T-helper 1 cell treated with Interleukin-12 subunit alpha and Interleukin-12 subunit beta and Interleukin-4 antibody, amounts not matched to agents 30 ng/mL and 1 ng/mL, for 36 hours (primary cell): Measurements from ENCODE around the gene STK16. TPM values are rescaled to one million over a fixed set of nuclear protein-coding genes. Genes with fewer than 3 reads are reported as not detected.
"Not testable (repeated sequence)": the region's sequence is repeated elsewhere in the genome, so short reads cannot be mapped to it uniquely, and the experiment has no call there.

Source experiments
- intact Hi-C: fragments of 100-400 bp; cut with micrococcal nuclease; formaldehyde crosslinking; loops from one replicate; pipeline ENCODE4 v1.15.1; 2024
- total RNA-seq: library from RNA; stranded (reverse); gene quantifications from 2 replicates; pipeline ENCODE4 v1.2.3, GENCODE V29; 2022

STK16 gene, protein sequence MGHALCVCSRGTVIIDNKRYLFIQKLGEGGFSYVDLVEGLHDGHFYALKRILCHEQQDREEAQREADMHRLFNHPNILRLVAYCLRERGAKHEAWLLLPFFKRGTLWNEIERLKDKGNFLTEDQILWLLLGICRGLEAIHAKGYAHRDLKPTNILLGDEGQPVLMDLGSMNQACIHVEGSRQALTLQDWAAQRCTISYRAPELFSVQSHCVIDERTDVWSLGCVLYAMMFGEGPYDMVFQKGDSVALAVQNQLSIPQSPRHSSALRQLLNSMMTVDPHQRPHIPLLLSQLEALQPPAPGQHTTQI
- total RNA-seq = 32.3 and 34.2 TPM in 2 replicates

DNA sequence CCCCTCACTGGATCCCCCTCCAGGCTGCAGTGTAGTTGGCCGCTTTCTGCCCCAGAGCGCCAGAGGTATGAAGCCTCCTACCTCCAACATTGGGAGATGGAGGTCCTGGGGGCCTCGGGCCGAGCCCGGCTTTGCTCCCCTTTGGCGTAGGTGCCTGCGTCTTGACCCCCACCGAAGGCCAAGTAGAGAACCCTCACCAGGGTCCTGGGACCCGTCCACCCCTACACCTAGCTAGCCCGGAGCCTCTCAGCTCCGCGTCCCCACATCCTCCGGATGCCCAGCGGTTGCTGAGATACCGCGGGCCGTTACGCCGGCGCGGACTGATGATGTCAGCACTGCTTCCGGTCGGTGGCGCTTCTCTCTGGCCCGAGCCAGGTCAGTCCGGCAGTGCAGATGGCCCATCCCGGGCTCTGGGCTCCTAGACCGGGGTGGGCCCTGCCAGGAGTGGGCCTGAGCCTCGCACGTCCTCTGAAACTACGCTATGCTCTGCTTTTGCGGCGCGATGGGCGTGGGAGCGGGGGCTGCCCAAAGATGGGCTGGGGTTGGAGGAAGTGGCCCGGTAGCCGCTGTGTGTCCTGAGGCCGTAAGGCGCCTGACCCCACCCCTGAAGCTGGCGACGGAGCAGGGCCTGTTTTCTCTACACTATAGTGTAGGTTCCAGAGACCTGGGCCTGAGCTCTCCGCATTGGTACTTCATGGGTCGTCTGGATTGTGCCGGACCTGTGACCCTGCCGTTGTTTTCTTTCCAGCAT, at the start of gene STK16, which contains the start of gene GLB1L:
Gene STK16 (plus strand): TSS at position 332 of the 751 bp plus-strand sequence. CDS start 521 bp downstream, outside the sequence.
Gene GLB1L (minus strand): TSS at position 297 of the 751 bp plus-strand sequence. CDS start 1,871 bp downstream, outside the sequence.
- intact Hi-C loops = loop anchor here (1.0 to 10.0 kb wide), 12 partner anchors 8 to 1026 kb away; partner anchors contain the start of genes ANKZF1, ATG9A, CNOT9 and DNAJB2

DNA sequence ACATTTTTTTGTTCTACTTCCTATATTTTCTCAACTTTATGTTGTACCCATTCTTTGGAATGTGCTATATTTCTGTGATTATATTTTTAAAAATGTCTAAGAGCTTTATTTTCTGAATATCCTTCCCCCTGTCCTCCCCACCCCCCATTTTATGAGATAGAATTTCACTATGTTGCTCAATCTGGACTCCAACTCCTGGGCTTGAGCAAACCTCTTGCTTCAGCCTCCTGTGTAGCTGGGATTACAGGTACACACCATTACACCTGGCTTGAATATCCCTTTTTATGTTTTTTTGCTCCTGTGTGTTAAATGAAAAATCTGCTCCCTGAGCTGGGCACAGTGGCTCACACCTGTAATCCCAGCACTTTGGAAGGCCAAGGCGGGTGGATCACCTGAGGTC, 47.9 kb upstream of the STK16 start:
- intact Hi-C loops = no loop called here

DNA sequence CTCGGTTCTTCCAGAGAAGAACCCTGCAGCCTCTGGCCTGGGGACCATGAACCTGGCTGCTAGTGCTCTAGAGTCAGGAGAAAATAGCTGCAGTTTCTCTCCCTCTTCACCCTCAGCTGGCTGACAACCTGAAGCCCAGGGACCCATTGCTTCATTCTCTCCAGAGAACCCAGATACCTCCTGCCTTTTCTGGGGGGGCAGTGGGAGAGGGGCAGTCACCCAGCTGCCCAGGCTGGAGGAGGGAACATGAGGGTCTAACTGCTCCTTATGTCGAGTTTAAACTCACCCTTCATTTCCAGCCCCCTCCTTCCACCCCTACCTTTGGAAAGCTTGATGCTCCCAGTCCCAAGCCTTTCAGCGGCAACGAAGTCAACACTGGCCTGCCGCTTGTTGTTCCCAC, 46.3 kb upstream of the STK16 start:
- intact Hi-C loops = no loop called here

DNA sequence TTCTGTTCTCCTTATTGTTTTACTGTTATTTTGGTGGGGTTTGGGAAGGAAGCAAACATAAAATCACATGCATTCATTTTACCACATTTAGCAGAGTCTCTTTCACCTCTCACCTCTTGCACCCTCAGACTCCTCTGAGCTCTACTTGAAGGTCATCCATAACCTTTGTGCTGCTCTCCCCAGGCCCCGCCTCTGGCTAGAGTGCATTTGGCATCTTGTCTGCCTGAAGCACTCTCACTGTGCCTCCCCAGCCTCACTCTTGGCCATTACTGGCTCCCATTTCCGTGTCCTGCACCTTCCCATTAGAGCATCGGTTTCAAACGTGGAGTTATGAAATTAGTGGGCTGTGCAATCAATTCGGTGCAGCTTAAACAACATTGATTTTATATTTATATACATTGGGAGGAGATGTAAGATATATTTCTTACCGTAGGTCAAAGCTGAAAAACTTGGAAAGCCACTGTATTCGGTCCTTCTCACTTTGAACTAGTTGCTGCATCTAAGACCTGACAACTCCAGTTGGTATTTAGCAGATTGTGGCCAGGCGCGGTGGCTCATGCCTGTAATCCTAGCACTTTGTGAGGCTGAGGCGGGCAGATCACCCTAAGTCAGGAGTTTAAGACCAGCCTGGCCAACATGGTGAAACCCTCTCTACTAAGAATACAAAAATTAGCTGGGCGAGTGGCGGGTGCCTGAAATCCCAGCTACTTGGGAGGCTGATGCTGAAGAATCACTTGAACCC, 45.6 kb upstream of the STK16 start:
- intact Hi-C loops = no loop called here

DNA sequence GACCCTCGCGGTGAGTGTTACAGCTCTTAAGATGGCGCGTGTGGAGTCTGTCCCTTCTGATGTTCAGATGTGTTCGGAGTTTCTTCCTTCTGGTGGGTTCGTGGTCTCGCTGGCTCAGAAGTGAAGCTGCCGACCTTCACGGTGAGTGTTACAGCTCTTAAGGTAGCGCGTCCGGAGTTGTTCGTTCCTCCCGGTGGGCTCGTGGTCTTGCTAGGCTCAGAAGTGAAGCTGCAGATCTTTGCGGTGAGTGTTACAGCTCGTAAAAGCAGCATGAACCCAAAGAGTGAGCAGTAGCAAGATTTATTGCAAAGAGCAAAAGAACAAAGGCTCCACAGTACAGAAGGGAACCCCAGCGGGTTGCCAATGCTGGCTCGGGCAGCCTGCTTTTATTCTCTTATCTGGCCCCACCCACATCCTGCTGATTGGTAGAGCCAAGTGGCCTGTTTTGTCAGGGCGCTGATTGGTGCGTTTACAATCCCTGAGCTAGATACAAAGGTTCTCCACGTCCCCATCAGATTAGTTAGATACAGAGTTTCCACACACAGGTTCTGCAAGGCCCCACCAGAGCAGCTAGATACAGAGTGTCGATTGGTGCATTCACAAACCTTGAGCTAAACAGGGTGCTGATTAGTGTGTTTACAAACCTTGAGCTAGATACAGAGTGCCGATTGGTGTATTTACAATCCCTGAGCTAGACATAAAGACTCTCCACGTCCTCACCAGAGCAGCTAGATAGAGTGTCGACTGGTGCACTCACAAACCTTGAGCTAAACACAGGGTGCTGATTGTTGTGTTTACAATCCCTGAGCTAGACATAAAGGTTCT, 44.6 kb upstream of the STK16 start:
- intact Hi-C loops = not testable (repeated sequence)

DNA sequence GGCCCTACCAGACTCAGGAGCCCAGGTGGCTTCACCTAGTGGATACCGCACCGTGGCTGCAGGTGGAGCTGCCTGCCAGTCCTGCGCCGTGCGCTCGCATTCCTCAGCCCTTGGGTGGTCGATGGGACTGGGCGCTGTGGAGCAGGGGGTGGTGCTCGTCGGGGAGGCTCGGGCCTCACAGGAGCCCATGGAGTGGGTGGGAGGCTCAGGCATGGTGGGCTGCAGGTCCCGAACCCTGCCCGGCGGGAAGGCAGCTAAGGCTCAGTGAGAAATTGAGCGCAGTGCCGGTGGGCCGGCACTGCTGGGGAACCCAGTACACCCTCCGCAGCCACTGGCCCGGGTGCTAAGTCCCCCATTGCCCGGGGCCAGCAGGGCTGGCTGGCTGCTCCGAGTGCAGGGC, 43.9 kb upstream of the STK16 start:
- intact Hi-C loops = not testable (repeated sequence)

DNA sequence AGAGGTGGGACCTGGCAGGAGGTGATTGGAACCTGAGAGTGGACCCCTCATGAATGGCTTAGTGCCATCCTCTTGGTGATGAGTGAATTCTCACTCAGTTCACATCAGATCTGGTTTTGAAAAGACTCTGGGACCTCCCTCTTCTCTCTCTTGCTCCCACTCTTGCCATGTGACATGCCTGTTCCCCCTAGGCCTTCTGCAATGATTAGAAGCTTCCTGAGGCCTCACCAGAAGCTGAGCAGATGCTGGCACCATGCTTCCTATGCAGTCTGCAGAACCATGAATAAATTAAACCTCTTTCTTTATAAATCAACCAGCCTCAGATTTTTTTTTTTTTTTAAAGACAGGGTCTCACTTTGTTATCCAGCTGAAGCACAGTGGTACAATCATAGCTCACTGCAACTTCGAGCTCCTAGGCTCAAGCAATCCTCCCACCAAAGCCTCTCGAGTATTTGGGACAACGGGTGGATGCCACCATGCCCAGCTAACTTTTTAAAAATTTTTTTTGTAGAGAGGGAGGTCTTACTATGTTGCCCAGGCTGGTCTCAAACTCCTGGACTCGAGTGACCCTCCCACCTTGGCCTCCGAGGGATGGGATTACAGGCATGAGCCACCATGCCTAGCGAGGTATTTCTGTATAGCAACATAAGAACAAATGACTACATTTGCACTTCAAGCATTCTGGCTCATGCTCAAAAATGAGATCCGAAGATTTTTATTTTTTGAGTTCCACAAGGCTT, 40.7 kb upstream of the STK16 start:
- intact Hi-C loops = loop anchor here (5.0 kb wide), 2 partner anchors 338 to 492 kb away; partner anchors contain the start of genes CHPF, TMEM198 and TTLL4

DNA sequence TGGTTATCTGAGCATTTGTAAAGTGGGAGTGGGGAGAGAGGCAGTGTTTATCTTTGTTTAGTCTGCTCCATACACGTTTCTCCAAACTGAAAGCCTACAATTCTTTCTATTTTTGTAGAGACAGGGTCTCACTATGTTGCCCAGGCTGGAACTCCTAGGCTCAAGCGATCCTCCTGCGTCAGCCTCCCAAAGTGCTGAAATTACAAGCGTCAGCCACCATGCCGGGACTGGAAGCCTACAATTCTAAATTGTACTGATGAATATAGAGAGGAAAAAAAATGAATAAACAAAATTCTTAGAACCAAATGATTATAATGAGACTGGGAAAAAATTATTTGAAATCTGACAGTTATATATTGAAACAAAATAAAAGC, 40.1 kb upstream of the STK16 start:
- intact Hi-C loops = loop anchor here (5.0 kb wide), 2 partner anchors 337 to 493 kb away; partner anchors contain the start of genes CHPF, TMEM198 and TTLL4

DNA sequence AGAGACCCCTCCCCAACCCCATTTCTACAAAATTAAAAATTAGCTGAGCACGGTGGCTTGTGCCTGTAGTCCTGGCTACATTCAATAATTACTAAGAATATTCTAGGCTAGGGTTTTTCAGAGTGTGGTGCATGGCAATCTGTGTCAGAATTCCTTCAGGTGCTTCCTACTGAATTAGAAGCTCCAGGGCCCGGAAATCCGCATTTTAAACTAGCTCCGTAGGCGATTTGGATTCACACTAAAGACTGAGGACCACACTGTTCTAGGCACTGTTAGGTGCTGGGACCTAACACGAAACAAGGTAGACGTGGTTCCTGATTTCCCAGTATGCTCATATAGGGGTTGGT, 39.3 kb upstream of the STK16 start:
- intact Hi-C loops = loop anchor here (1.0 to 5.0 kb wide), 15 partner anchors 13 to 809 kb away; partner anchors contain the start of genes ANKZF1, ATG9A, CHPF and CNOT9

DNA sequence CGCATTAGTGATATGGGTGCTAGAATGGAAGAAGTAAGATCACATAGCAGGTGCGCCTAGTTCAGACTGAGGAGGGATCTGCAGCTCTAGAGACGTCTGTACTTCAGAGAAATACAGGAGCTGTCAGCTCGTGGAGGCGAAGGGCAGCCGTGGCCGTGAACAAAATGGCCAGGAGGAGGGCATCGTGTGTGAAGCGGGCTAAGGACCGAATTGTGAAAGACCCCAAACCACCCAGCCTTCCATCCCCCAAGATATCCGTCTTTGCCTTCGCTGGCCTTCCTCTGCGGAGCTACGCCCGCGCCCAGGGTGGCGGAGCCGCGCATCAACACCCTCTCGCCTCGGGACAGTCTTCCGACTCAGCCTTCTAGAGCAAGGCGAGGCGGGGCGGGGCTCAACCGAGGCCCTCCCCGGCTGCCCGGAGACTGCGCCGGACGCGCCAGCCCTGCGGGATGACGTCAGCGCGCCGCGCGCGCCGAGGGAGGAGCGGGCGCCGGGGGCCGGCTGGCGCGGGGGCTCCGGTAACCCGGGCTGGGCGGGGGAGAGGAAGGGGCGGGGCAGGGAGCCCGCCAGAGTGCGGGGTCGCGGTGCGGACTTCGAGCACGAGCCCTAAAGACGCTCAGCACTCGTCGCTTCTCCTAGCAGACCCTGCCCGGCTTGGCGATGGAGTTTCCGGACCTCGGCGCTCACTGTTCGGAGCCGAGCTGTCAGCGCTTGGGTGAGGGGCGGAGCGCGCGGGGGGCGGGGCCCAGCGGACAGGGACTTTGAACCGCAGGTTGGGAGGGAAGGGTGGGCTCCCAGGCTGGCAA, 38.7 kb upstream of the STK16 start, which contains the start of gene ZFAND2B:
Gene ZFAND2B (plus strand): TSS at position 455 of the 806 bp plus-strand sequence. CDS start 206 bp downstream, at position 661.
- intact Hi-C loops = loop anchor here (1.0 to 5.0 kb wide), 15 partner anchors 13 to 810 kb away; partner anchors contain the start of genes ANKZF1, ATG9A, CHPF and CNOT9

DNA sequence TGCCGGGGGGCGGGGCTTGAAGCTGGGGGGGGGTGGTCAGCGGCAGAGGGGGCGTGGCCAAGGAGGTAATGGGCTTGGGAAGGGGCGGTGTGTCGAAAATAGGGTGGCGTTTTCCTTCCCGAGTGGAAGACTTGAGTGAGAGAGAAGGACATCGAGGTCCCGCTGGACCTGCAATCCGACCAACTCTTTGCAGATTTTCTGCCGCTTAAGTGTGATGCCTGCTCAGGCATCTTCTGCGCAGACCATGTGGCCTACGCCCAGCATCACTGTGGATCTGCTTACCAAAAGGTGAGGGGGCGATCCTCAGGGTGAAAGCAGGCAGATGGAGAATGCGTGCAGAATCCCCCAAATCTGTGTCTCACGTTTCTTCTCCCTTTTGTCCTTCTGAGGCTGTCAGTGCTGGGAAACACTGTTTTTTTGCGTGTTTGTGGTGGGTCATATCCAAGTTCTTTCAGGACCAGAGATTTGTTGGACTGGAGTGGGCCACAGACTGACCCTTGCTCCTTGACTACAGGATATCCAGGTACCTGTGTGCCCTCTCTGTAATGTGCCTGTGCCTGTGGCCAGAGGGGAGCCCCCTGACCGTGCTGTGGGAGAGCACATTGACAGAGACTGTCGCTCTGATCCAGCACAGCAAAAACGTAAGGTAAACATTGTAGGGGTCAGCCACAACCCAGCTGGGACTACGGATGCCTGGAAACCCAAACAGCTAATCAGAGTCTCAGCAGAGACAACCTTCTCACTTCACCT, 38.0 kb upstream of the STK16 start:
- intact Hi-C loops = loop anchor here (2.0 to 5.0 kb wide), 4 partner anchors 299 to 811 kb away; partner anchors contain the start of genes CHPF, TMEM198 and TTLL4

DNA sequence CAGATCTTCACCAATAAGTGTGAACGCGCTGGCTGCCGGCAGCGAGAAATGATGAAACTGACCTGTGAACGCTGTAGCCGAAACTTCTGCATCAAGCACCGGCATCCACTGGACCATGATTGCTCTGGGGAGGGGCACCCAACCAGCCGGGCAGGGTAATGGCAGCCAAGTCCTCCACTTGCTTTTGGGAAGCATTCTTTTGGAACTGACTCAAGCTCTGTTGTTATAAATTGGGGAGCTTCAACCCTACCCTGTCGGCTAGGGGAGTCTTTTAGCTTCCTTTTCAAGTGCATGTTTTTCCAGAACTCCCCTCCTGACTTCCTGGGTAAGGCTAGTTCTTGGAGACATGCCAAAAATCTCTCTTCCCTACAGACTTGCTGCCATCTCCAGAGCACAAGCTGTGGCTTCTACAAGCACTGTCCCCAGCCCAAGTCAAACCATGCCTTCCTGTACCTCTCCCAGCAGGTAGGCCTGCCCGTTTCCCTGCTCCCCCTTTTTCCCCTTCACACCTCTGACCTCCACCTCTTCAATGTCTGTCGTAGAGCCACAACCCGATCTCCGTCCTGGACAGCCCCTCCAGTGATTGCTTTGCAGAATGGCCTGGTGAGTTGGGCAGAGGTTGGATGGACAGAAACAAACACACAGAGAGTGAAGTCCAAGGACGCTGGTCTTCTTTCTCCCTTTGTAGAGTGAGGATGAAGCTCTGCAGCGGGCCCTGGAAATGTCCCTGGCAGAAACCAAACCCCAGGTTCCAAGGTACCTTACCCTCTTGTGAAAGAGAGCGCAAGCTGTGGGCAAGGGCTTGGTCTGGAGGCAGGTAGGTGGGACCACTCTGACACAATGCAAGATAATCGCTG, 37.2 kb upstream of the STK16 start:
- intact Hi-C loops = loop anchor here (2.0 to 5.0 kb wide), 4 partner anchors 299 to 811 kb away; partner anchors contain the start of genes CHPF, TMEM198 and TTLL4

DNA sequence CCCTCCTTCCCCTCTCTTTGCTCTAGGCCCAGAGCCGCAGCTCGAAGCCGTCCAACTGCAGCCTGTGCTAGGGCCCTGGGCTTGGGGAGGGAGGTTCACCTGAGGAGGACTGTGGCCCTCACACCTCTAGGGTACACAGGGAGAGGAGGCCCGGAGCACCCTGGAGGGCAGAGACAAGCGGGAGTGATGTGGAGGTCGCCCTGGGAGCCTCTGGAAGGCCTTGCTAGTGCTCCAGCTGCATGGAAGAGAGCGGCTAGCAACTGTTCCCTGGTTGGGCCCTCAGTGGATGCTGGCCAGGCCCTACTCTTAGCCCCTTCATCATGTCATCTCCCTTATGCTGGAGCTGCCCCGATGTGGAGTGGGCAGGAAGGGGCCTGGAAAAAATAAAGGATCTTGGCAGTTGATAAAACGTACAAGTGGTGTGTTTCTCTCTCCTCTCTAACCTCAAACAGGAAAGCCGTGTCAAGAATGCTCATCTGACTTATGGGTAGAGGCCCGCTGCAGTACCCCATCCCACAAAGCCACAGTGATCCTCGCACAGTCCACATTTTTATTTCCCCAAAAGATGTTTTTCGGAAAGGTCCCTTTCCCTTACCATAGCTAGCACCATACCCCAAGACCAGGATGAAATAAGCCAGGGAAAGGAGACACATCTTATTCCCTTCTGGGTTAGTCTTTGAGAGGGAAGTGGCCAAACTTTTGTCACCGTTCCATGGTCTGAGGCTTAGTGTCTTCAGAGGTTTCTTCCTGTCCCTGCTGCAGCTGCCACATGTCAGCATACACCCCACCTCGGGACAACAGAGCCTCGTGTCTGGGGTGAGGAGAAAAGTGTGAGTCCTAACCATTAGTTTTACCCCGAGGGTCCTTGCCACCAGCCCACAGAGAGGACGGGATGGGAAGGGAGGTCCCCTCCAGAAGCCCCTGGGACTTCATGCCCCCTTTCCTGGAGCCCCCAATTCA, 35.8 kb upstream of the STK16 start:
- intact Hi-C loops = loop anchor here (5.0 kb wide), 2 partner anchors 333 to 497 kb away; partner anchors contain the start of genes CHPF, TMEM198 and TTLL4

DNA sequence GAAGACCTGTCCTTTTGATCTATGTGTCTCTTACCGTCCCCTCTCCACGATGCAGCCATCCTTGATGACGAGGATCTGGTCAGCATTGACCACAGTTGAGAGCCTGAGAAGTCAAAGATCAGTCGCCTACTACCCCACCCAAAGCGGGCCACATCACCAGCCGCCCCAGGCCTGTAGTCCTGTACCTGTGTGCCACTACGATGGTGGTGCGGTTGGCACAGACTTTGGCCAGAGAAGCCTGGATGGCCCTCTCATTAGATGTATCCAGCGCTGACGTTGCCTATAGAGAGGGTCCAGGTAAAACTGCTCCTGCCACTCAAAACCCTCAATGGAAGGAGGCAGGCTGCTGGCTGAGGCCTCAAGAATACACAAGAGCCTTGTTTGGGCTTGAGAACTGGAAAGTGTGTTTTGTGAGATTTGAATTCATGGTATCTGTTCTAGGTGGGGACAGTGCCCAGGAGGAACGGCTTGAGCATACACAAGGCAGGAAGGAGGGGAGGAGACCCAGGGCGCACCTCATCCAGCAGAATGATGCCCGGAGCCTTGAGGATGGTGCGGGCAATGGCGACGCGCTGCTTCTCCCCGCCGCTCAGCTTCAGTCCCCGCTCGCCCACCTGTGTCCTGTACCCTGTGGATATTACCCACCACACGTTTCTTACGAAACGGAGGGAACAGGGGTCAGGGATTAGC, 34.9 kb upstream of the STK16 start:
- intact Hi-C loops = no loop called here

DNA sequence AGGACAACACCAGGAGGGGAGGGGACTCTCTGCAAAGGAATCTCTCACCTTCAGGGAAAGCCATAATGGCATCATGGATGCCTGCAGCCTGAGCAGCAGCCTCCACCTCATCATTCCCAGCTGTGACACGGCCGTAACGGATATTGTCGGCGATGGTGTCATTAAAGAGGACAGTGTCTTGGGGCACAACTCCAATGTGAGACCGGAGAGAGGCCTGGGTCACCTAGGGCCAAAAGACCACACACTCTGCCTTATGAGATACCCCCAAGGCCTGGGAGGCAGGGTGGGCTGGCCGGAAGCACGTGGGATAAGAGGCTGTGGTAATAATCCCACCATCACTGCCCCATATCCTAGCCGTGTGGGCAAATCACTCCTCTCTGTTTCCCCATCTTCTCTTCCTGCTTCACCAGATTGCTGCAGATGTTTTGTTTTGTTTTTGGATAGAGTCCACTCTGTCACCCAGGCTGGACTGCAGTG, 34.4 kb upstream of the STK16 start:
- intact Hi-C loops = loop anchor here (1.0 kb wide), 5 partner anchors 34 to 153 kb away; partner anchors contain the start of genes DNAJB2 and NHEJ1
